ENCODE results near the gene NUMBL.
"Not testable (repeated sequence)": the region's sequence is repeated elsewhere in the genome, so short reads cannot be mapped to it uniquely, and the experiment has no call there.

NUMBL gene

DNA sequence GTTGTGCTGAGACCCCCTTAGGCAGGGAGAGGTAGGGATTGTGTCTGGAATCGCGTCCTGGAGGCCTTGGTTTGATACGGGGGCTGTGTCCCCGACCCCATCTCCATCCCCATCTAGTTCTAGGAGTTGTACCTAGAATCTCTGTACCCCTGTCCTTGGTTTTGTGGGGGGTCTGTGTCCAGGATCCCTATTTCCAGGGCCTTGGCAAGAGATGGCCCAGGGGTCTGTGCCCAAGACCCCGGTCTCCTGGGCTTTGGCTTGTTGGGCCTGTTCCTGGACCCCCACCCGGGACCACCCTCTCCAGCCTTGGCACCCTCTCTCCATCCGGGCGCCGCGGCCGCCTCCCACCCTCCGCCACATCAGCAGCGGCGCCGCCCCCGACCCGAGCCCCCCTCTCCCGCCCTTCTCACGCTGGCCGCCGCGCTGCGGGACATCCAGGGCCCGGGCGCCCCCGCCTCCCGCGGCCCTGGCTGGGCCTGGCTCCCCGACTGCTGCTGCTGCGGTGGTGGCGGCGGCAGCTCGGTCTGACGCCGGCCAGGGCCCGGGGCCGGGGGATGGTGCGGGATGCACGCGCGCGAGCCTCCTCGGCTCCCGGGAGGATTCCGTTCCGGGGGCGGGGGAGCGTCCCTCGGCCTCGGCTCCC, at the start of gene NUMBL:
Gene NUMBL, minus strand, starts transcription at position 602 of the 643 bp plus-strand sequence. Its CDS starts 168 bp downstream, at position 434.
- DNase-seq (ENCODE audit: low spot score): no peak

DNA sequence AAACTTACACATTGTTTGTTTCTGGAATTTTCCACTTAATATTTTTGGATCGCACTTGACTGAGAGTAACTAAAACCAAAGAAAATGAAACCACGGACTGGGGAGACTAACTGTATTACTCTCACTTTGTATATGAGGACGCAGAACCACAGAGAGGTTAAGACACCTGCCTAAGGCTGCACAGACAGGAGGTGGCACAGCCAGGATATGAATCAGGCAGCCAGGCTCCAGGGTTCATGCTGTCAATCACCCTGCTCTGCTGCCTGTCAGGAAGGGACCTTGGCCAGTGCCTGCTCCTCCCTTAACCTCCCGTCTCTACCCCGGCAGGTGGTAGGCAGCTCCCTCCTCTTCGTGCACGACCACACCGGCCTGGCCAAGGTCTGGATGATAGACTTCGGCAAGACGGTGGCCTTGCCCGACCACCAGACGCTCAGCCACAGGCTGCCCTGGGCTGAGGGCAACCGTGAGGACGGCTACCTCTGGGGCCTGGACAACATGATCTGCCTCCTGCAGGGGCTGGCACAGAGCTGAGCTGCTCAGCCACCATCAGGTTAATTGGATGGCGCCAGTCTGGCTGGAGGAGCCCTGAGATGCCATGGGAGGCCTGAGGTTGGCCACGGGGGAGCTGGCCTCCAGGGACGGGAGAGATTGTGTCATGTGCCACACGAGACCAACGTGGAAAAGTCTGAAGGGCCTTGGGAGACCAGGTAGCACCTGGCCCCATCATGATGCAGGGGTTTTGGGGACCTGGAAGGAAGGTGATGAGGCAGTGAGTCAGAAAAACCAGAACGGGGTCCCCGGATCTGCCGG, 48.8 kb upstream of the NUMBL start:
- DNase-seq (ENCODE audit: low spot score): no peak

DNA sequence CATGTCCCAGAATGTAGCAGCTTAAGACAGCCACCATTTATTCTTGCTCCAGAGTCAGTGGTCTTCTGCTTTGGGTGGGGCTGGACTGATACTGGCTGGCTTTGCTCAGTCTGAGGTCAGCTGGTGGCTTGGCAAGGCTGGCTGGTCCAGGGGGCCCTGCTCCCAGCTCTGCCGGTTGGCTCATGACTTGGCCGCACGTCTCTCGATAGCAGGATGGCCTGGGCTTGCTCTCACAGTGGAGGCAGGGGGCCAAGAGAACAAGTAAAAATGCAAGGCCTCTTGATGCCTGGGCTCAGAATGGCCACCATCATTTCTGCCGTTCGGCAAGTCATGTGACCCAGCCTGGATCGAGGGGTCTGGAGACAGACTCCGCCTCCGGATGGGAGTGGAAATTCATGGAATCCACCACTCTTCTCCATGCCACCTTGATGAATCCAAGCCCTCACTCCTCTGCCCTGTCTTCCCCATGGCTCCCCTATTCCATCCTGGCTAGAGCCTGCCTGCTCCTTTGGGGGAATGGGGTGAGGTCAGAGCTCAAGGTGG, 46.7 kb upstream of the NUMBL start:
- no peak for DNase-seq (ENCODE audit: low spot score)

DNA sequence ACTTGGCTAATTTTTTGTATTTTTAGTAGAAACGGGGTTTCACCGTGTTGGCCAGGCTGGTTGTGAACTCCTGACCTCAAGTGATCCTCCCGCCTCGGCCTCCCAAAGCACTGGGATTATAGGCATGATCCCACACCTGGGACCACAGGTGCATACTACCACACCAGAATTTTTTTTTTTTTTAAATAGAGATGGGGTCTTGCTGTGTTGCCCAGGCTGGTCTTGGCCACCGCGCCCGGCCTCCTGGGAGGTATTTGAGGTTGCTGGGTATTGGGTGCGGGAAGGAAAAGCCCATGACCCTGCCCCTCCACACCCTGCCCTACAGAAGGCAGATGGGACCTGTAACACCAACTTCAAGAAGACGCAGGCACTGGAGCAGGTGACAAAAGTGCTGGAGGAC, 46.2 kb upstream of the NUMBL start:
- no peak for DNase-seq (ENCODE audit: low spot score)

DNA sequence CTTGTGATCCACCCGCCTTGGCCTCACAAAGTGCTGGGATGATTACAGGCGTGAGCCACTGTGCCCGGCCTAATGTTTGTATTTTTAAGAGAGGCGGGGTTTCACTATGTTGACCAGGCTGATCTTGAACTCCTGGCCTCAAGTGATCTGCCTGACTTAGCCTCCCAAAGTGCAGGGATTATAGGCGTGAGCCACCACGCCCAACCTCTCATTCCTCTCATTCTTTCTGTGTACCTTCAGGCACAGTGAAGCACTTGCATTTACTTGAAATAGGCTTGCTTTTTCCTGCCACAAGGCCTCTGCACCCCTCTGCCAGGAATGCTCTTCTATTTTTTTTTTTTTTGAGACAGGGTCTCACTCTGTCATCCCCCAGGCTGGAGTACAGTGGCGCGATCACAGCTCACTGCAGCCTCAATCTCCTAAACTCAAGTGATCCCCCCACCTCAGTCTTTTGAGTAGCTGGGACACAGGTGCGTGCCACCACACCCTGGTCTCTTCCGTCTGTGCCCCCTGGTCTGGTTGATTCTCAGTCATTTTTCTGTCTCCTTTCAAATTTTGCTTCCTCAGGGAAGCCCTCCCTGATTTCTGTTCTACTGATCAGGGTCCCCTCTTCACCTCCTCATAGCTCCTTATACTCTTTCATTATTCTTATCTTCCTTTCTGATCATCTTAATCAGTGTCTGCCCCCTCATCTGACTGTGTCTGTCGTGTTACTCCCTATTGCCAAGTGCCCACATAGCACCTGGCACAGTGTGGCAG, 44.7 kb upstream of the NUMBL start:
- no peak for DNase-seq (ENCODE audit: low spot score)

DNA sequence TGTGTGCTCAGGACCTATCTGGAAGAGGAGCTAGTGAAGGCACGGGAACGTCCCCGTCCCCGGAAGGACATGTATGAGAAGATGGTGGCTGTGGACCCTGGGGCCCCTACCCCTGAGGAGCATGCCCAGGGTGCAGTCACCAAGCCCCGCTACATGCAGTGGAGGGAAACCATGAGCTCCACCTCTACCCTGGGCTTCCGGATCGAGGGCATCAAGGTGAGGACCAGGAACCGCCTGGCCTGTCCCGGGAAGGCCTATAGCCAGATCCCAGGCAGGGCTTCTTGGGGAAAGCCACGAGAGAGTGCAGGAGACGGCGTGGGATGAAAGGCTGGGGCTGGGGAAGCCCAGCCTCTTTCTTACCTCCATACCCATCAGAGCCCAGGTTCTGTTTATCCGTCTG, 42.7 kb upstream of the NUMBL start:
- no peak for DNase-seq (ENCODE audit: low spot score)

DNA sequence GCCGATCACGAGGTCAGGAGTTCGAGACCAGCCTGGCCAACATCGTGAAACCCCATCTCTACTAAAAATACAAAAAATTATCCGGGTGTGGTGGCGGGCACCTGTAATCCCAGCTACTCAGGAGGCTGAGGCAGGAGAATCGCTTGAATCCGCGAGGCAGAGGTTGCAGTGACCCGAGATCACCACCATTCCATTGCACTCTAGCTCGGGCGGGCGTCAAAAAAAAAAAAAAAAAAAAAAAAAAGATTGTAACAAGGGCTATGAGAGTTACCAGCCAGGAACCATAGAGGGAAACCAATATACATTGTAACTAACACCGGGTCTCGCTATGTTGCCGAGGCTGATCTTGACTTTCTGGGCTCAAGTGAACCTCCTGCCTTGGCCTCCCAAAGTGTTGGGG, 41.9 kb upstream of the NUMBL start:
- not testable (repeated sequence) for DNase-seq (ENCODE audit: low spot score)

DNA sequence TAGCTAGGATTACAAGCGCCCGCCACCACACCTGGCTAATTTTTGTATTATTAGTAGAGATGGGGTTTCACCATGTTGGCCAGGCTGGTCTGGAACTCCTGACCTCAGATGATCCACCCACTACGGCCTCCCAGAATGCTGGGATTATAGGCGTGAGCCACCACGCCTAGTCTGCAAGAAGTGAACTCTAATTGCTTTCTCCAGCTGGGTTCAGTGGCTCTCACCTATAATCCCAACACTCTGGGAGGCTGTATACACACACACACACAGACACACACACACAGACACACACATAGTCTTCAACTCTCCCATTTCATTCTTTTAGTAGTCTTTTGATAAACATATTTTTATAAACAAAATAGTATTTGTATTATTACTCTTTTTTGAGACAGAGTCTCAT, 39.6 kb upstream of the NUMBL start:
- DNase-seq (ENCODE audit: low spot score): not testable (repeated sequence)

DNA sequence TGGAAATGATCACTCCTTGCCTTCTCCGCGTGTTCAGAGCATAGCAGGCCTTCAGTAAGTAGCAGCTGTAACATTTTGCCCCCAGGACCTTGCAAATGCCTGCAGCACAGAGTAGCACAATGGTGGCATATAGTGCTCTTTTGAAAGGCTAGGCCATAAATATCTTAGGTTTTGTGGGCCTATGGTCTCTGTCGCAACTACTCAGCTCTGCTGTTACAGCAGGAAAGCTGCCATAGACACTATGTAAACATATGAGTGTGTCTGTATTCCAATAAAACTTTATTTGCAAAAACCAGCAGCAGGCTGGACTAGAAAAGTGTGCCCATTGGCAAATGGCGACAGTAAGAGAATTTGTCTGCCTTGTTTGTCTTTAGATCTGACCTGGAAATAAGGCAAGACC, 35.8 kb upstream of the NUMBL start:
- no peak for DNase-seq (ENCODE audit: low spot score)

DNA sequence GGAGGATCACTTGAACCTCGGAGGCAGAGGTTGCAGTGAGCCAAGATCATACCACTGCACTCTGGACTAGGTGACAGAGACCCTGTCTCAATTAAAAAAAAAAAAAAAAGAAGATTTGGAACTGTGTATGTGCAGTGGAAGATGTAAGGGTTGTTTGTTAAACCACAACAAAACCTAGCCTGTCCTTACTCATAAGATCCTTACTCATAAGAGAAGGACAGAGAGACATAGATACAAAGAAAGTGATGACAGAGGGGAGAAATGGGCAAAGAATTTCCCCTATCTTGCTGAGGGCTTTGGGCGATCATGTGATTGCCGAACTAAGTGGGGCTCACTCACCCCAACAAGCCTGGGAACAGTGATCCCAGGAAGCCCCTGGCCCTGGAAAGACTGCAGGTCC, 34.4 kb upstream of the NUMBL start:
- no peak for DNase-seq (ENCODE audit: low spot score)

DNA sequence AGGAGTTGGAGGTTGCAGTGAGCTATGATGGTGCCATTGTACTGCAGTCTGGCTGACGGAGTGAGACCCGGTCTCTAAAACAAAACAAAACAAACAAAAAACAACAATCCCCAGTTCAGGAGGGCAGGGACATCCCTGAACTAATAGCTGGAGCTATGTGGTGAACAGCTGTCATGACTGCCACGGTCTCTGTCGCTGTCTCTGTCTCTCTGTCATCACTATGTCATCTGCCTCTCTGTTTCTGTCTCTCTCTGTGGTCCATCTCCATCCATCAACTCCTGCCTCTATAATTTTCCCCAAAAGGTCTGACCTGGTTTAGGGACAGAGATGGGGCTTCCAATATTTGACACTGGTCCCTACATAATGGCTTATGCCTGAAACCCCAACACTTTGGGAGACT, 33.9 kb upstream of the NUMBL start:
- no peak for DNase-seq (ENCODE audit: low spot score)

DNA sequence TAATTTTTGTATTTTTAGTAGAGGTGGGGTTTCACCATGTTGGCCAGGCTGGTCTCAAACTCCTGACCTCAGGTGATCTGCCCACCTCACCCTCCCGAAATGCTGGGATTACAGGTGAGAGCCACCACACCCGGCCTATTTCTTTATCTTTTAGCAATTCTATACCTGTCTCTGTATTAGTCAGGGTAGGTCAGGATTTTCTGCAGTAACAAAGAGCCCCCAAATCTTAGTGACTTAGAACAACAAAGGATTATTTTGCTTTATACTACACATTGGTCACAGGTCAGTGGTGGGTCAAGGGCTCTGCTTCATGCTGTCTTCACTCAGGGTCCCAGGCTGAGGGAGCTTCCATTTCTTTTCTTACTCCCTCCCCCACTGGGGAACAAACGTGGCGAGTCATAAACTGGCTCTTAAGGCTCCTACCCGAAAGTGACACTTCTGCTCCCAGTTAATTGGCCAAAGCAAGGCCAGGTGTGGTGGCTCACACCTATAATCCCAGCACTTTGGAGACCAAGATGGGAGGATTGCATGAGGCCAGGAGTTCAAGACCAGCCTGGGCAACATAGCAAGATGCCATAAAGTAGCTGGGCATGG, 33.3 kb upstream of the NUMBL start:
- DNase-seq (ENCODE audit: low spot score): no peak

DNA sequence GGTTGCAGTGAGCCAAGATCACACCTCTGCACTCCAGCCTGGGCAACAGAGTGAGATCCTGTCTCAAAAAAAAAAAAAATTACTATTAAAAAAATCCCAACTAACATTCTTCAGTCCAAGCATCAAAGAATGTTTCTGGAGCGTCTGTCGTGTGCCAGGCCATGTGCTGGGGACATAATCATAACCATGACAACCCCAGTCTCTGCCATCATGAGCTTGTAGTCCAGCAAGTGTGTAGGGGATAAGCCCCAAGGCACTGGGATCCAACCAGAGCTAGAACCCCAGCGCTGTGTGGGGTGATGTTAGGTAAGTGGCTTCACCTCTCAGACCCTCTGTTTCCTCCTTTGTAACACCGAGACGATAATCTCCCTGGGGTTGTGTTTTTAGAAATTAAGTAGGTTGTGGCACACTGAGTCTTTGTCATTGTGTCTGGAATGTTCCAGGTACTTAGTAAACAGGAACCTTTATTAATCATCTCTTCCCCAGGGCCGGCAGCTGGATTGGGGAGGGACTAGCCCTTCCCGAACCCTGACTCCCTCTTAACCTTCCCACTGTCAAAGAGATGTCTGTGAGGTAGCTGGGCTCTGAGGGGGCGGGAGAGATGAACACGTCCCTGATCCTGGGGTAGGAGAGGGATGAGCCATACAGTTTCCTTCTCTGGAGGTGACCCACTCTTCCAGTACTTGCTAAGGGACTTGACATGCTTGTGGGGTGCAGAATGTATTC, 31.6 kb upstream of the NUMBL start:
- DNase-seq (ENCODE audit: low spot score): no peak

DNA sequence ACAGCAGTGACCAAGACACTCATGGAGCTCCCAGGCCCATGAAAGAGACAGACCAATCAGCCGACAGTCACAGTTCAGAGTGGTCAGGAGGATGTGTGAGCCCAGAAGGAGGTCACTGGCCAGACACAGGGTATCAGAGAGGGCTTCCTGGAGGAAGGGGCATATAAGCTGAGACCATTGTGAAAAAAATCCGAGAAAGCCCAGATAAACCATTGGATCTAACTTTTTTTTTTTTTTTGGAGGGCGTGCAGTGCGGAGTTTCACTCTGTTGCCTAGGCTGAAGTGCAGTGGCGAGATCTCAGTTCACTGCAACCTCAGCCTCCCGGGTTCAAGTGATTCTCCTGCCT, 30.7 kb upstream of the NUMBL start:
- DNase-seq (ENCODE audit: low spot score): no peak

DNA sequence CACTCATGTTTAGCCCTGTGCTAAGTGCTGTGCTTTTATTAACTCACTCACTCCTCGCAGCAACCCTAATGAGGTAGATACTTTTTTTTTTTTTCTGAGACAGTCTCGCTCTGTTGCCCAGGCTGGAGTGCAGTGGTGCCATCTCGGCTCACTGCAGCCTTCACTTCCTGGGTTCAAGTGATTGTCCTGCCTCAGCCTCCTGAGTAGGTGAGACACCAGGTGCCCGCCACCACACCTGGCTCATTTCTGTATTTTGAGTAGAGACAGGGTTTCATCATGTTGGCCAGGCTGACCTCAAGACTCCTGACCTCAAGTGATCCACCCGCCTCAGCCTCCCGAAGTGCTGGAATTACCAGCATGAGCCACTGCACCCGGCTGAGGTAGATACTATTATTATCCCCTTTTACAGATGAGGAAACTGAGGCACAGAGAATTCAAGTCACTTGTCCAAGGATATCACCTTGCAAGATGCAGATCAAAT, 29.0 kb upstream of the NUMBL start:
- DNase-seq (ENCODE audit: low spot score): no peak

DNA sequence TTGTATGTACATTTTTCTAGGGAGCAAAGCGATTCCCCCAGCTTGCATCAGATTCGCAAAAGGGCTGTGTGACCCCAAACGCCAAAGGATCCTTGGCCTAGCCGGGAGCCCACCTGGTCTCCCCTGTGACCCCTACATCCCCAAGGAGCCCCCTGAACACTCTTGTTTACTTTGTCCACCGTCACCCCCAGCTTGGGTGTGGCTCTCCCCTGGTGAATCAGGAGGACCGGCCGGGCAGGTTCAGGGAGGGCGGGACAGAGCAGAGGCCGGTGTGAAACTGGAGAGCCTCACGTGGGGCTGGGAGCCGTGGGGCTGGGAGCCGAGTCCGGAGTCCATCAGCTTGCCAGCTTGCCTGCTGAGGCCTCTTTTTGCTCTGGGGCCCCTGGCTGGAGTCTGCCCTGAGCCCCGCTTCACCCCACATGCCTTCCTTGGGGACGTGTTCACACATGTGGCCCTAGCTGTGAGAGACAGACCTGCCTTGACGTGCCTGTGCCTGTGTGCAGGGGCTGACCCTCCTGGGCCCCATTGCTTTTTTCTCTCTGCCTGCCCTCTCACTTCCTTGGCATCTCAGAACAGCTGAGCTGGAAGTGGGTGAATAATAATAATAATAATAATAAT, 28.4 kb upstream of the NUMBL start:
- DNase-seq (ENCODE audit: low spot score): peak; percentile 56

DNA sequence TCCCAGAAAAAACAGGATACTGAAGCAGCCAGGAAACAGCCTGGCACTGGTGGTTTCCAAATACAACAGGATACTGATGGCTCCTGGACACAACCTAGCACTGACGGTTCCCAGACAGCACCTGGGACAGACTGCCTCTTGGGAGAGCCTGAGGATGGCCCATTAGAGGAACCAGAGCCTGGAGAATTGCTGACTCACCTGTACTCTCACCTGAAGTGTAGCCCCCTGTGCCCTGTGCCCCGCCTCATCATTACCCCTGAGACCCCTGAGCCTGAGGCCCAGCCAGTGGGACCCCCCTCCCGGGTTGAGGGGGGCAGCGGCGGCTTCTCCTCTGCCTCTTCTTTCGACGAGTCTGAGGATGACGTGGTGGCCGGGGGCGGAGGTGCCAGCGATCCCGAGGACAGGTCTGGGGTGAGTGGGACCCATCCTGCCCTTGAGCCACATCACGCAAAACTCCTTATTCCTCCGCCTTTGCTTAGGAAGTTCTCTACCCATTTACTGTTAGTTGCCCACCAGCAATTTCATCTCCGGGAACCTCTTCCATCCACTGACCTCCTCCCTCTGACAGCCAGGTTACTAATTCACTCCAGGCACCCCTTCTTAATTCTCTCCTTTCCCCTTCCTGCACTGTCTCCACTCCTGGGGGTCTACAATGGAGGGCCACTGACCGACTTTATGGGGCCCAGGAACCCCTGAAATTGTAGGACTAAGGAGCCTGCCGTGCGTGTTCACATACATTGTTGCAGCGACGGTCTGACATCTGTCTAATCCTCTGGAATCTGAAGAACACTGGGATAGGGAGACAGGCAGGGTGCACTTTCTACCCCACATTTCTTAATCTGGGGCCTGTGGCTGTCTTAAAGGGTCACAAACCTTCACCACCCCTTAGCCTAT, 27.7 kb upstream of the NUMBL start:
- no peak for DNase-seq (ENCODE audit: low spot score)

DNA sequence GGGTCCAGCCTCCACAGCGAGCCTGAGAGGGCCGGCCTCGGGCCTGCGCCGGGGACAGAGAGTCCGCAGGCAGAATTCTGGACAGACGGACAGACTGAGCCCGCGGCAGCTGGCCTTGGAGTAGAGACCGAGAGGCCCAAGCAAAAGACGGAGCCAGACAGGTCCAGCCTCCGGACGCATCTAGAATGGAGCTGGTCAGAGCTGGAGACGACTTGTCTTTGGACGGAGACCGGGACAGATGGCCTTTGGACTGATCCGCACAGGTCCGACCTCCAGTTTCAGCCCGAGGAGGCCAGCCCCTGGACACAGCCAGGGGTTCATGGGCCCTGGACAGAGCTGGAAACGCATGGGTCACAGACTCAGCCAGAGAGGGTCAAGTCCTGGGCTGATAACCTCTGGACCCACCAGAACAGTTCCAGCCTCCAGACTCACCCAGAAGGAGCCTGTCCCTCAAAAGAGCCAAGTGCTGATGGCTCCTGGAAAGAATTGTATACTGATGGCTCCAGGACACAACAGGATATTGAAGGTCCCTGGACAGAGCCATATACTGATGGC, 27.0 kb upstream of the NUMBL start:
- DNase-seq (ENCODE audit: low spot score): no peak

DNA sequence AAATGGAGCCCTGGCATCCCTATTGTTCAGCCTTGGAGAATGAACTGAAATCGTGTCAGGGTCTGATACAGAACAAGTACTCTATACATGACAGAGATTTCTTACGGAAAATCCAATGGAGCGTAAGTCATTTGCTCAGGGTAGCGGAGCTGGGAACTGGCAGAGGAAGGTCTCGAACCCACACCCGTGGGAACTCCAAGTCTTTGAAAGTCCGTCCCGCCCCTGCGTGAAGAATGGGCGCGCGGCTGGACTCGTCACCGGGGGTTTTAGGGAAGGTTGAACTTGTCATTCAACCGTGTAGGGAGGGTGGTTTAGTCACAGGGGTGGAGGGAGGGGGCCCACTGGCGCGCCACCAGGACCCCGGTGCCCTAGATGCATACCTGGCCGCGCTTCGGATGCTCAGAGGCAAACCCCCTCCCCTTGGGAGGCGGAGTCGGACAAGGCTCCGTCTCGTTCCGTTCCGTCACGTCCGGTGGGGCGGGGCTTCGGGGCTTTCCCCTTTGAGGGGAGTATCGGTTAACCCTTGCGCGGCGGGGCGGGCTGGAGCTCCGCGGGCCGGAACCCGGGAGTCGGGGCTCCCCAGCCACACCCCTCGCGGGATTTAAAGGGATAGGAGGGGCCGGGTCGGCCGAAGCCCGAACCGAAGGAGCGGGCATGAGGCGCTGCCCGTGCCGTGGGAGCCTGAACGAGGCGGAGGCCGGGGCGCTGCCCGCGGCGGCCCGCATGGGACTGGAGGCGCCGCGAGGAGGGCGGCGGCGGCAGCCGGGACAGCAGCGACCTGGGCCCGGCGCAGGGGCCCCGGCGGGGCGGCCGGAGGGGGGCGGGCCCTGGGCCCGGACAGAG, 26.3 kb upstream of the NUMBL start, which contains the start of the genes COQ8B and ITPKC:
Gene COQ8B, minus strand, starts transcription at position 405 of the 843 bp plus-strand sequence. CDS start 2,254 bp downstream, outside the sequence.
Gene ITPKC, plus strand, starts transcription at position 631 of the 843 bp plus-strand sequence. Its CDS starts 24 bp downstream, at position 655.
- DNase-seq (ENCODE audit: low spot score): peak; percentile 96
